Adrenal gland (tissue), 19 donors: ENCODE measurements around the gene SEC14L5. TPM values are rescaled to one million over a fixed set of nuclear protein-coding genes. Genes with fewer than 3 reads are reported as not detected.
A peak's percentile ranks its signal among the peaks of the same experiment; 100 is the strongest.

Experiments used
- DNase-seq, 7 donors: peaks; one replicate each; pipeline ENCODE4 v3.0.0-alpha.2; 2019 to 2020
- H3K27ac ChIP-seq, 5 donors: fragments of 200-600 bp; sonication (generic) in 4 of 5; 1 replicate in 3 of 5; 2 replicates in 2 of 5; pipeline versions ENCODE4 v1.5.1 to v1.8.0; 2016 to 2020; ENCODE audit warnings: mild to moderate bottlenecking in 1 of 5
- H3K27me3 ChIP-seq: fragments of 200-600 bp; 2 replicates; pipeline ENCODE4 v1.8.0; 2021
- H3K36me3 ChIP-seq, 2 donors: fragments of 200-600 bp; replicated peaks in 1 of 2; 1 replicate in 1 of 2; 2 replicates in 1 of 2; pipeline versions ENCODE4 v1.5.1 to v1.8.0; 2018 to 2022
- H3K4me1 ChIP-seq, 2 donors: fragments of 200-600 bp; replicated peaks in 1 of 2; 1 replicate in 1 of 2; 2 replicates in 1 of 2; pipeline versions ENCODE4 v1.5.1 to v1.8.0; 2018 to 2021
- H3K4me3 ChIP-seq, 4 donors: fragments of 200-600 bp; sonication (generic) in 3 of 4; one replicate each; pipeline ENCODE4 v1.5.1; 2016 to 2018
- H3K9me3 ChIP-seq, 3 donors: fragments of 200-600 bp; sonication (generic) in 1 of 3; replicated peaks in 1 of 3; 1 replicate in 2 of 3; 2 replicates in 1 of 3; pipeline versions ENCODE4 v1.5.1 to v1.8.0; 2016 to 2021
- POLR2A ChIP-seq, 2 donors: fragments of 450-650 bp; IDR thresholded peaks; one replicate each; pipeline ENCODE4 v1.6.1; 2017; ENCODE audit warnings: antibody characterized with exemption in 2 of 2, mild to moderate bottlenecking in 2 of 2, moderate library complexity in 1 of 2
- WGBS, 4 donors: extraction: QIAGEN DNeasy Blood & Tissue Kit in 2 of 4; methylation state at CpG; one replicate each; pipeline versions ENCODE4 v1.1.5 to v1.1.7; 2013 to 2017; 5-methylcytosine and 5-hydroxymethylcytosine counted together
- intact Hi-C, 2 donors: fragments of 100-400 bp; cut with DNase I; formaldehyde crosslinking; loops; one replicate each; pipeline versions ENCODE4 v1.14.1 to v1.15.0; 2022 to 2023
- long read RNA-seq, 10 donors: library from polyadenylated mRNA in 3 of 10; unstranded in 2 of 10; stranded (forward) in 1 of 10; transcript quantifications; one replicate each; pipeline ENCODE4 v2.0.0 and lab custom pipeline, GENCODE V29; 2021 to 2026
- polyA plus RNA-seq, 3 donors: library from polyadenylated mRNA; stranded (reverse); fragments of 200-250 nt in 2 of 3; fragments of 350-450 nt in 1 of 3; fragmentation: Illumina TruSeq in 1 of 3; extraction: RNeasy Lipid Tissue Mini Kit (QIAGEN cat#74804) in 1 of 3; gene quantifications; one replicate each; pipeline ENCODE4 v1.2.3, GENCODE V29; 2013 to 2014
- total RNA-seq, 9 donors: library from RNA; depleted of rRNA in 4 of 9; stranded (reverse); fragments of >200 nt in 4 of 9; fragments of 120-200 nt in 1 of 9; fragmentation: NEBNext Ultra II Directional in 1 of 9; extraction: Animal tissue kit (Norgen Biotek cat#: 25700) in 1 of 9; gene quantifications; one replicate each; pipeline versions ENCODE4 v1.1.0 to v1.2.4, GENCODE V29; 2013 to 2023
- TF ChIP-seq, protein P1 (sequence below), 6 experiments: fragments of 450-650 bp in 4 of 6; fragments of 200-600 bp in 2 of 6; sonication (generic) in 1 of 6; IDR thresholded peaks; 1 replicate in 5 of 6; 2 replicates in 1 of 6; pipeline versions ENCODE4 v1.5.1 to v1.8.0; 2016 to 2021; ENCODE audit warnings: antibody characterized with exemption in 6 of 6, mild to moderate bottlenecking in 2 of 6, moderate library complexity in 1 of 6
- donor health status: healthy with polysubstance abuse.
- donor health status: Bipolar disorder and iron deficiency.
- donor health status: DM: yes; HTN: yes; CAD: no.
- donor health status: DM: no; HTN: no; CAD: no.
- donor health status: DM: no; HTN: no; CAD: no.
- donor health status: DM: yes; HTN: yes; CAD: no.

SEC14L5 gene
- total RNA-seq (1 to 10 TPM in 5 of 9 donors, under 1 TPM in 4; 0.12 to 1.8 (median 1.1) TPM), polyA plus RNA-seq (under 1 TPM; 0.16 to 0.56 (median 0.51) TPM)
- long read RNA-seq, donor 1 = 0 reads
- long read RNA-seq, donor 2 = 0 reads
- long read RNA-seq, donor 3 = 0 reads
- long read RNA-seq, donor 4 = 0 reads
- long read RNA-seq, donor 5, full-length matches to known transcripts = 2 of 3 reads
- long read RNA-seq, donor 5, partial matches to known transcripts = 0 of 3 reads
- long read RNA-seq, donor 5, other reads (novel, unspliced or antisense) = 1 of 3 reads
- long read RNA-seq, donor 6 = 0 reads
- long read RNA-seq, donor 7 = 0 reads
- long read RNA-seq, donor 8 = 0 reads
- long read RNA-seq, donor 9 = 0 reads
- long read RNA-seq, donor 10 = 0 reads

DNA sequence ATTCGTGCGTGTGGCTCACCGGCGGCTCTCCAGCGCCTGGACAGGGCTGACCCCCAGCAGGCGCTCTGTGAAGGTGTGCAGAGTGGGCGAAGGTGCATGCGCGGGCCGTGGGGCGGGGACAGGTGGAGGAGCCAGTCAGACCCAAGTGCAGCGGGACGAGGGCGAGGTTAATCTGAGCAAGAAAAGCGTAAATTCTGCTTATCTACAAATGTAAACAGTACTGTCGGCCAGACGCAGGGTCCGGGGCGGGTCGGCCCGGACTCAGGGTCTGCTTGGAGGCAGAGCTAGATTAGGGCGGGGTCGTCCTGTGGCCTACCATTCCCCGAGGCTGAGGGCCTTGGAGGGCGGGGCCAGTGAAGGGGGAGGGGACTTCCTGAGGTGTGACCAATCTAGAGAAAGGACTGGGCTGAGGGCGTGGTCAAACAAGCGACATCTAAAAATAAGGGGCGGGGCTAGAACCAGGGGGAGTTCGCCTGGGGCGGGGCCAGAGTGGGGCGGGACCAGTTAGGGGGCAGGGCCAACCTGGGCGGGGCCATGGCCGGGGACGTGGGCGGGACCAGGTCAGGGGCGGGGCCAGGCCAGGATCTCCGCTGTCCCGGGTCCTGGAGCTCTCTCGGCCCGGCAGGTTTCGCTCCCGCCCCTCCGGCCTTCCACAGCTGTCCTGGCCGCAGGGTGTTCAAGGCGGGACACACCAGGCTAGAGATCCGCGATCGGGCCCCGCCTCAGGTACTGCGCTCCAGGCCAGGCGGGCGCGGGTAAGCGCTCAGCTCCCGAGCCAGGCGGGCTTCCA, at the start of gene SEC14L5:
Gene SEC14L5 (plus strand): TSS at position 611 of the 790 bp plus-strand sequence. CDS start 994 bp downstream, outside the sequence.
- intact Hi-C loops = loop anchor here (5.0 to 10.0 kb wide), 3 partner anchors 74 to 223 kb away; partner anchors contain the start of genes ANKS3 (in 1 of the 2), DNAAF8 (in 1 of the 2), GLYR1 (in 1 of the 2) and NAGPA (in 1 of the 2)
- Histone ChIP-seq H3K36me3 (no peaks in the 10 kb centered on the region), H3K9me3 (no peaks in the 10 kb centered on the region), H3K4me1 (peaks cover 0 to 4% of the 10 kb centered on the region in 2 donors), H3K27ac (peak within 1 kb of the TSS in 1 of 5 donors; percentile 33), H3K4me3 (peak within 1 kb of the TSS in 2 of 4 donors; percentile 16 to 50), H3K27me3 (no peaks in the 10 kb centered on the region)
- TF ChIP-seq, protein P1, sequence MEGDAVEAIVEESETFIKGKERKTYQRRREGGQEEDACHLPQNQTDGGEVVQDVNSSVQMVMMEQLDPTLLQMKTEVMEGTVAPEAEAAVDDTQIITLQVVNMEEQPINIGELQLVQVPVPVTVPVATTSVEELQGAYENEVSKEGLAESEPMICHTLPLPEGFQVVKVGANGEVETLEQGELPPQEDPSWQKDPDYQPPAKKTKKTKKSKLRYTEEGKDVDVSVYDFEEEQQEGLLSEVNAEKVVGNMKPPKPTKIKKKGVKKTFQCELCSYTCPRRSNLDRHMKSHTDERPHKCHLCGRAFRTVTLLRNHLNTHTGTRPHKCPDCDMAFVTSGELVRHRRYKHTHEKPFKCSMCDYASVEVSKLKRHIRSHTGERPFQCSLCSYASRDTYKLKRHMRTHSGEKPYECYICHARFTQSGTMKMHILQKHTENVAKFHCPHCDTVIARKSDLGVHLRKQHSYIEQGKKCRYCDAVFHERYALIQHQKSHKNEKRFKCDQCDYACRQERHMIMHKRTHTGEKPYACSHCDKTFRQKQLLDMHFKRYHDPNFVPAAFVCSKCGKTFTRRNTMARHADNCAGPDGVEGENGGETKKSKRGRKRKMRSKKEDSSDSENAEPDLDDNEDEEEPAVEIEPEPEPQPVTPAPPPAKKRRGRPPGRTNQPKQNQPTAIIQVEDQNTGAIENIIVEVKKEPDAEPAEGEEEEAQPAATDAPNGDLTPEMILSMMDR (IDR thresholded peaks at IDR 0.05) = no peak
- TF ChIP-seq POLR2A (IDR thresholded peaks at IDR 0.05) = no peak
- WGBS, 4 donors = 0 to 1% (median 1%) methylated on average over 24 to 56 of the region's 56 CpGs
- DNase-seq = peak; percentile 98 to 99 (median 99)

DNA sequence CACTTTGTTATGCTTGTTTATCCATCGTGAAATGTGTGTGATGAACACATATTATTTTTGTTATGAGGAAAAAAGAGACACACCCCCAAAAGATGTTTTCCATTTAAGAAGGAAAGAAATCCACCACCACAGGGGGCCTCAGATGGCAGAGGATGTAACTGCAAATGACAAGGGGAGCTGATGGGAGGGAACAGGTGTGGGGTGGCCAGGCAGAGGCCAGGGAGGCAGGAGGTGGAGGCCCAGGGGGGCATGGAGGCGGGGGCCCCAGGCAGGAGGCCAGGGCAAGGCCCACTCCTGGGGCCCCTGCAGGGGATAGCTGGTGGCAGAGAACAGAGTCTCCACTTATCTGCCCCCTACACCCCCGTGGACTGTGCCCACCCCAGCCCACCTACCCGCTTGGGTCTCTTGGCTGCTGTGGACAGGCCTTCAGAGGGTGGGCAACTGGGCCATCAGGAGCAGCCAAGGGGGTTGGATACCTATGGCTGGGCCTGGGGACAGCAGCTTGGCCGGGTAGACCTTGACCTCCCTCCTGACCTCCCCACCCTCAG, 49.2 kb upstream of the SEC14L5 start:
- no peak for TF ChIP-seq POLR2A (IDR thresholded peaks at IDR 0.05)
- TF ChIP-seq, protein P1 (IDR thresholded peaks at IDR 0.05) = no peak
- no peak for DNase-seq
- WGBS, 4 donors = 83 to 96% (median 89%) methylated on average over 4 to 5 of the region's 5 CpGs
- intact Hi-C loops = no loop called here
- Histone ChIP-seq H3K9me3 (no peaks in the 10 kb centered on the region), H3K4me1 (no peaks in the 10 kb centered on the region), H3K27ac (no peak overlapping the region), H3K27me3 (no peaks in the 10 kb centered on the region), H3K4me3 (no peak overlapping the region), H3K36me3 (no peaks in the 10 kb centered on the region)

DNA sequence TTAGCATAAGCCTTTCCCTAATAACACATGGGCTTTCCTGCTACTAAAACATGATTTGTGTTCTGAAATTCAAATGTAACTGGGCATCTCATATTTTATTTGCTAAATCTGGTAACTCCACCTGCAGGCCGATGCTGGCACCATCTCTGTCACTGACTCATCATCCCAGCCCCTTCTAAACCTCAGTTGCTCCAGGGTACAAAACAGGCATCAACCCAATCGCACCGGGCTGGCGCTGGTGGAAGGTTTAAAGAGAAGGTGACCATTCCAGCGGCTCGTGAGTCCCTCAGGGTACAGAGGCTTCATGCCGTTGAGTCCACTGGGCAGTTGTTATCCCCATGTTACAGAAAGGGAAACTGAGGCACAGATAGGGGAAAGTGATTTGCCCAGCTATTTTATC, 48.3 kb upstream of the SEC14L5 start:
- no peaks in the 10 kb centered on the region for H3K9me3 ChIP-seq
- DNase-seq = no peak
- H3K4me1 ChIP-seq = no peaks in the 10 kb centered on the region
- 71 to 85% (median 83%) methylated on average over 6 to 7 of the region's 7 CpGs for WGBS, 4 donors
- intact Hi-C loops = no loop called here
- no peak overlapping the region for H3K4me3 ChIP-seq
- H3K36me3 ChIP-seq = no peaks in the 10 kb centered on the region
- TF ChIP-seq POLR2A (IDR thresholded peaks at IDR 0.05) = no peak
- TF ChIP-seq, protein P1 (IDR thresholded peaks at IDR 0.05) = no peak
- H3K27me3 ChIP-seq = no peaks in the 10 kb centered on the region
- no peak overlapping the region for H3K27ac ChIP-seq

DNA sequence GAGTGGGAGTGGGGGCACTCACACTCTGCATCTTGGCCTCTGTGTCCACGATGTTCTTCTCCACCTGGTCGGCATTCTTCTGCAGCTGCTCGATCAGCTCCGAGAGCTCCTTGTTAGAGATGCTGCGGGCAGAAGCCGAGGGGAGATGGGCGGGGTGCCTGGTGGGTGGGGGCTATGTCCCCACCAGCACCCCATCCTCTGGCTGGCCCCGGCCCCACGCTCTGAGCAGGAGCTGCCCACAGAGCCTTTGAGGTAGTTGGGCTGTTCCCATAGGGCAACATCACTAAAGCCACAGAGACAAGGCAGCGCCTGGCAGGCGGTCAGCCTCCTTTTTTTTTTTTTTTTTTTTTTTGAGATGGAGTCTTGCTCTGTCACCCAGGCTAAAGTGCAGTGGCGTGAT, 47.3 kb upstream of the SEC14L5 start:
- H3K4me1 ChIP-seq = no peaks in the 10 kb centered on the region
- no peak overlapping the region for H3K4me3 ChIP-seq
- H3K36me3 ChIP-seq = no peaks in the 10 kb centered on the region
- TF ChIP-seq, protein P1 (IDR thresholded peaks at IDR 0.05) = no peak
- no peak for TF ChIP-seq POLR2A (IDR thresholded peaks at IDR 0.05)
- H3K9me3 ChIP-seq = no peaks in the 10 kb centered on the region
- 79 to 95% (median 88%) methylated on average over 5 to 12 of the region's 12 CpGs for WGBS, 4 donors
- DNase-seq = no peak
- no peaks in the 10 kb centered on the region for H3K27me3 ChIP-seq
- no peak overlapping the region for H3K27ac ChIP-seq
- intact Hi-C loops = no loop called here
